Measurements from ENCODE around the gene EEF1AKMT2. TPM values are rescaled to one million over a fixed set of nuclear protein-coding genes. Genes with fewer than 3 reads are reported as not detected.

EEF1AKMT2 gene
- total RNA-seq, 1 experiment from 2014 or later, result 18.4 TPM

DNA sequence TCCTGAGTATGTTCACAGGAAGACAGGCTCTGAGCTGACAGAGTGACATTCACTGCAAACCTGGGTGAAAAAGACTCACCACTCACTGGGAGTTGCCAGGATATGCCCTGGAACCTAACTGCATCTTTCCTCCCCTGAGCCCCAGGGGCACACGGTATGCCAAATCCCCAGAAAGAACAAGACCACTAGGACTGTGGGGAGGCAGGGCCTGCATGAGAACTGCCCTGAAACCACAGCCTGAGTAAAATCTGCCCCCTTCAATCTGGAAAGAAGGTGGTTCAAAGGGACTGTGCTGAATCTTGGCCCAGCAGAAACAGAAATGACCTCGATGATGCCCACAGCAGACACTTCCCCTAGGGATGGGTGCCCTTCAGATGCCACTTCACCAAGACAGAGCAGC lies 54.0 kb downstream of the EEF1AKMT2 start:
- Histone ChIP-seq H3K9me2 (ENCODE audit: insufficient read depth) (no peaks in the 10 kb centered on the region), H3K4me2 (no peak overlapping the region), H3K27me3 (ENCODE audit: insufficient read depth, low read depth) (no peaks in the 10 kb centered on the region), H3K4me3 (no peak overlapping the region), H4K20me1 (ENCODE audit: insufficient read depth) (peaks cover 5% of the 10 kb centered on the region), H3K4me1 (replicated peaks; ENCODE audit: insufficient read depth) (peaks cover 21% of the 10 kb centered on the region; the same call in 1 of the 2 replicates), H3K36me3 (ENCODE audit: low read depth) (no peaks in the 10 kb centered on the region), H2AFZ (no peak overlapping the region), H3F3A (ENCODE audit: insufficient read depth, low read depth) (no peaks in the 10 kb centered on the region), H3K79me2 (ENCODE audit: low read depth) (peaks cover 20% of the 10 kb centered on the region), H3K27ac (no peak overlapping the region), H3K9me3 (ENCODE audit: insufficient read depth, low read depth) (no peaks in the 10 kb centered on the region)
- BruUV-seq (replicated peaks), result no TSS peak
- POLR2A ChIA-PET (ENCODE audit: unreplicated experiment), result no interaction called here
- intact Hi-C loops (cut with micrococcal nuclease; ENCODE audit: unreplicated experiment), result no loop called here
- no peak for DNase-seq
- TF ChIP-seq, protein P1, sequence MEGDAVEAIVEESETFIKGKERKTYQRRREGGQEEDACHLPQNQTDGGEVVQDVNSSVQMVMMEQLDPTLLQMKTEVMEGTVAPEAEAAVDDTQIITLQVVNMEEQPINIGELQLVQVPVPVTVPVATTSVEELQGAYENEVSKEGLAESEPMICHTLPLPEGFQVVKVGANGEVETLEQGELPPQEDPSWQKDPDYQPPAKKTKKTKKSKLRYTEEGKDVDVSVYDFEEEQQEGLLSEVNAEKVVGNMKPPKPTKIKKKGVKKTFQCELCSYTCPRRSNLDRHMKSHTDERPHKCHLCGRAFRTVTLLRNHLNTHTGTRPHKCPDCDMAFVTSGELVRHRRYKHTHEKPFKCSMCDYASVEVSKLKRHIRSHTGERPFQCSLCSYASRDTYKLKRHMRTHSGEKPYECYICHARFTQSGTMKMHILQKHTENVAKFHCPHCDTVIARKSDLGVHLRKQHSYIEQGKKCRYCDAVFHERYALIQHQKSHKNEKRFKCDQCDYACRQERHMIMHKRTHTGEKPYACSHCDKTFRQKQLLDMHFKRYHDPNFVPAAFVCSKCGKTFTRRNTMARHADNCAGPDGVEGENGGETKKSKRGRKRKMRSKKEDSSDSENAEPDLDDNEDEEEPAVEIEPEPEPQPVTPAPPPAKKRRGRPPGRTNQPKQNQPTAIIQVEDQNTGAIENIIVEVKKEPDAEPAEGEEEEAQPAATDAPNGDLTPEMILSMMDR (conservative IDR thresholded peaks at IDR 0.05), result no peak
- no peak for TF ChIP-seq EZH2 (IDR thresholded peaks at IDR 0.05; ENCODE audit: low read depth)
- CTCF ChIA-PET, result no interaction called here

DNA sequence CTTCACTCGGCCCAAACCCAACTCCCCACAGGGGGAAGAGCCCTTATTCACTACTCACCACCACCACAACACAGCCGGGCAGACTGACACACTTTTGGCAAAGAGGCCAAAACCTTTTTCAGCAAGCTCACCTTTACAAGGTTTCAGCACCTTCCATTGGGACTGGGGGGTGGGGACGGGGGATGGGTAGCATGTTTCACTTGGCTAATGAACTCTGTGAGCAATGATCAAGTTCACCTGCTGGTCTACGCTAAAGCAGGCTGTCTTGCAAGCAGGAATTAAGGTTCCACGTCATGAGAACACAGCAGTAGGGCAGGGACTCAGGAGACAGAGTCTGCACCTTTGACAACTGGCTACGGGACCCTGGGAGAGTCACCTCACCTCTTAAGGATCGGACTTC lies 54.5 kb downstream of the EEF1AKMT2 start:
- peaks cover 15% of the 10 kb centered on the region for H3K79me2 ChIP-seq (ENCODE audit: low read depth)
- no peaks in the 10 kb centered on the region for H3K9me2 ChIP-seq (ENCODE audit: insufficient read depth)
- no peaks in the 10 kb centered on the region for H3K27me3 ChIP-seq (ENCODE audit: insufficient read depth, low read depth)
- peaks cover 5% of the 10 kb centered on the region for H4K20me1 ChIP-seq (ENCODE audit: insufficient read depth)
- intact Hi-C loops (cut with micrococcal nuclease; ENCODE audit: unreplicated experiment), result no loop called here
- H3F3A ChIP-seq (ENCODE audit: insufficient read depth, low read depth), result no peaks in the 10 kb centered on the region
- DNase-seq, result no peak
- H3K9me3 ChIP-seq (ENCODE audit: insufficient read depth, low read depth), result no peaks in the 10 kb centered on the region
- ChIA-PET CTCF (interaction anchor here (0.6 kb wide), 1 partner anchor 203 kb away, joined by 4 read pairs; no protein-coding TSS in a partner anchor), POLR2A (ENCODE audit: unreplicated experiment) (no interaction called here)
- no peak for TF ChIP-seq EZH2 (IDR thresholded peaks at IDR 0.05; ENCODE audit: low read depth)
- TF ChIP-seq, protein P1 (conservative IDR thresholded peaks at IDR 0.05), result no peak
- no peak overlapping the region for H3K27ac ChIP-seq
- no peak overlapping the region for H3K4me3 ChIP-seq
- no peaks in the 10 kb centered on the region for H3K36me3 ChIP-seq (ENCODE audit: low read depth)
- H3K4me2 ChIP-seq, result no peak overlapping the region
- no TSS peak for BruUV-seq (replicated peaks)
- H3K4me1 ChIP-seq (replicated peaks; ENCODE audit: insufficient read depth), result peaks cover 17% of the 10 kb centered on the region; the same call in 1 of the 2 replicates
- H2AFZ ChIP-seq, result no peak overlapping the region

DNA sequence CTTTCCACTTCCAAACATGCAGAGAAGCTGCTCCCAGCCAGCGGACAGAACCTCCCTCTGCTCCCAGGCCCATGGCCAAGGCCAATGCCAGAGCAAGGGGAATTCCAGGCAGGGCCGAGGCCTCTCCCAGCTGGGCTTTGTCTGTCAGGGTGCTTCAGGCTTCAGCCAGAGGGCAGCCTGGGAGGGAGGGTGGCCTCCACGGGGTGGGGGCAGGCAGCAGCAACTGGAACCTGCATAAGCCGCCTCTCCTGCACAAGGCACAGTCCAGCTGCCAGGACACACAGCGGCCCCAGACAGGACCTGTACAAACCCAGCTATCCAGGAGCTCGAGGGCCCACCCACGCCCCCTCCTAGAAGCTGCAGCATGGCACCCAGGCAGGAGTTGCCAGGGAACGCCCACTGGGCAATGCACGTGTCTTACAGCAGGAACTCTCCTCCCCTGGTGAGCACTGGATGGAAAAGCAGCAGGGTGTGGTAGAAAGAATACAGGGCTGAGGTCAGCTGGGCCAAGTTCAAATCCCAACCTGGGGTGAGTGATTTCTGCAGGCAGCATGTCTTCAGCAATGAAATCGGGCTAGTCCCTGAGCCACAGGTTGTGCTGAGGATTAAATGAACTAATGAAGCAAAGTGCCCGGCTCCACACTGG lies 55.1 kb downstream of the EEF1AKMT2 start:
- Histone ChIP-seq H3F3A (ENCODE audit: insufficient read depth, low read depth) (no peaks in the 10 kb centered on the region), H3K9me3 (ENCODE audit: insufficient read depth, low read depth) (no peaks in the 10 kb centered on the region), H3K27ac (no peak overlapping the region), H3K4me1 (replicated peaks; ENCODE audit: insufficient read depth) (peaks cover 11% of the 10 kb centered on the region; the same call in 1 of the 2 replicates), H3K79me2 (ENCODE audit: low read depth) (peaks cover 9% of the 10 kb centered on the region; the same call in 1 of the 2 replicates), H2AFZ (no peak overlapping the region), H4K20me1 (ENCODE audit: insufficient read depth) (peaks cover 2% of the 10 kb centered on the region), H3K4me3 (no peak overlapping the region), H3K9me2 (ENCODE audit: insufficient read depth) (no peaks in the 10 kb centered on the region), H3K27me3 (ENCODE audit: insufficient read depth, low read depth) (no peaks in the 10 kb centered on the region), H3K36me3 (ENCODE audit: low read depth) (no peaks in the 10 kb centered on the region), H3K4me2 (no peak overlapping the region)
- DNase-seq, result peak in 1 of 2 experiments; percentile 61
- TF ChIP-seq, protein P1 (conservative IDR thresholded peaks at IDR 0.05), result no peak
- TF ChIP-seq EZH2 (IDR thresholded peaks at IDR 0.05; ENCODE audit: low read depth), result no peak
- ChIA-PET CTCF (interaction anchor here (0.6 kb wide), 1 partner anchor 203 kb away, joined by 4 read pairs; no protein-coding TSS in a partner anchor), POLR2A (ENCODE audit: unreplicated experiment) (no interaction called here)
- no TSS peak for BruUV-seq (replicated peaks)
- intact Hi-C loops (cut with micrococcal nuclease; ENCODE audit: unreplicated experiment), result no loop called here

Measured in PC-9 (cell line).